IPS-18a (cell line): Measurements from ENCODE around the gene FKBP5.

Experiments used
- H3K27ac ChIP-seq: one replicate; pipeline ENCODE4 v1.5.1; 2013; ENCODE audit warnings: low read length
- H3K27me3 ChIP-seq: one replicate; pipeline ENCODE4 v1.6.1; 2013; ENCODE audit warnings: mild to moderate bottlenecking, low read length; ENCODE audit not compliant: control insufficient read depth, insufficient read depth
- H3K36me3 ChIP-seq: one replicate; pipeline ENCODE4 v1.6.1; 2013; ENCODE audit warnings: low read depth, low read length; ENCODE audit not compliant: control insufficient read depth
- H3K4me1 ChIP-seq: one replicate; pipeline ENCODE4 v1.6.1; 2013; ENCODE audit warnings: low read depth, low read length; ENCODE audit not compliant: control insufficient read depth
- H3K4me3 ChIP-seq: one replicate; pipeline ENCODE4 v1.5.1; 2013; ENCODE audit warnings: low read length
- H3K9ac ChIP-seq: one replicate; pipeline ENCODE4 v1.6.1; 2013; ENCODE audit warnings: mild to moderate bottlenecking, low read length, moderate library complexity
- H3K9me3 ChIP-seq: one replicate; pipeline ENCODE4 v1.6.1; 2013; ENCODE audit warnings: low read depth, low read length; ENCODE audit not compliant: control insufficient read depth

FKBP5 gene

DNA sequence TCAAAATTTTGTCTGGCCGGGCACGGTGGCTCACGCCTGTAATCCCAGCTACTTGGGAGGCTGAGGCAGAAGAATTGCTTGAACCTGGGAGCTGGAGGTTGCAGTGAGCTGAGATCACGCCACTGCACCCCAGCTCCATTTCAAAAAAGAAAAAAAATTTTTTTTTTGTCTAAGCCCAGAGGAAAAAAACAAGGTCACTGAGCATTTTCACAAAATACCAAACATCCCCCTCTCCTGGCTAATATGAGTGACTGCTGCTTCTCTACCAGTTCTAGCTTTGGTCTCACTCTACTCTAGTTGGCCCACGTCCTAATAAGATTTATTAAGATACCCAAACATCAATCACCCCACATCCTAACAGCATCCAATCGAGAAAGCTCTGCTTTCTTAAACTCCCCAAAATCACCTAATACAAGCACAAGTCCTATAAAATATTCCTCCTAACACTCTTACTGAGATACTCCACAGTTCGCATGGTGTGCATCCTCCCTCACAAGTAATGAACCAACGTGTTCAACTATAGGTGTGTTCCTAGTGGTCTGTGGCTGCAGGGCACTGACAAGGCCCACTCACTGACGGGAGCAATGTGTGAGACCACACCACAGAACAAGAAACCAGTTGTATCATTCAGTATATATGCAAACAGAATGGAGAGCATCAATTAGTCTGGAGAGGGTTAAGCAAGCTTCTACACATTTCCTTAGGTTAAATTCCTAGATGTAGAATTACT lies 64.2 kb downstream of the FKBP5 start:
- Histone ChIP-seq H3K9ac (no peak overlapping the region), H3K27me3 (no peaks in the 10 kb centered on the region), H3K9me3 (no peaks in the 10 kb centered on the region), H3K4me1 (no peaks in the 10 kb centered on the region), H3K4me3 (no peak overlapping the region), H3K36me3 (peaks cover 5% of the 10 kb centered on the region), H3K27ac (no peak overlapping the region)

- no peaks in the 10 kb centered on the region for H3K27me3 ChIP-seq
- H3K27ac ChIP-seq = no peak overlapping the region
- no peaks in the 10 kb centered on the region for H3K4me1 ChIP-seq
- H3K9ac ChIP-seq = no peak overlapping the region
- H3K36me3 ChIP-seq = peaks cover 14% of the 10 kb centered on the region
- no peak overlapping the region for H3K4me3 ChIP-seq
- H3K9me3 ChIP-seq = no peaks in the 10 kb centered on the region
Observed at GRCh38 chr6:35622283-35622682, 66.4 kb downstream of the FKBP5 start.

DNA sequence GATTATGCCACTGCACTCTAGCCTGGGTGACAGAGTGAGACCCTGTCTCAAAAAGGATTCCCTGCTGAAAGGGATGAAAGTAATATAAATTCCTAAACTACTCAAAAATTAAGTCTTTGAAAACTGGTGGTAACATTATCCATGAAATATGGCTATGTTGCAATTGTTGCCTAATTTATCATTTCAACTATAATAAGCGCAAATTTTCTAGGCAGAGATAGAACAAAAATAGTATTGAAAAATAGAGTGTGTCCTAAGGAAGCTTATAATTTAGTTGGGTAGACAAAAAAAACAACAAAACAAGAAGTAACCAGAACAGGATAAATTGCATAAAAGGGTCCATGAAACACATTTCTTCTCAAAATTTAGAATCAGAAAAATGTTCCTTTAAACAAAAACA lies 68.0 kb downstream of the FKBP5 start:
- Histone ChIP-seq H3K4me3 (no peak overlapping the region), H3K4me1 (no peaks in the 10 kb centered on the region), H3K9me3 (no peaks in the 10 kb centered on the region), H3K27ac (no peak overlapping the region), H3K36me3 (peaks cover 15% of the 10 kb centered on the region), H3K9ac (no peak overlapping the region), H3K27me3 (no peaks in the 10 kb centered on the region)

DNA sequence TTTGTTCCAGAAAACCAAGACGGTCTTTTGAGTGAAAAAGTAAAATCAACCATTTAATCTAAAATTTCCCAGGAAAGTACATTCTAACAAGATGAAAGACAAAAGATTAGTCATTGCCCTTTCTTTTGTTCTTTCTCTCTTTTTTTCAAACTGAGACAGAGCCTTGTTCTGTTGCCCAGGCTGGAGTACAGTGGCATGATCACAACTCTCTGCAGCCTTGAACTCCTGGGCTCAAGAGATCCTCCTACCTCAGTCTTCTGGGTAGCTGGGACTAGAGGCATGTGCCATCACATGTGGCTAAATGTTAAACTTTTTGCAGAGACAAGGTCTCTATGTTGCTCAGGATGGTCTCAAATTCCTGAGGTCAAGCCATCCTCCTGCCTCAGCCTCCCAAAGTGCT lies 75.0 kb downstream of the FKBP5 start:
- Histone ChIP-seq H3K27me3 (no peaks in the 10 kb centered on the region), H3K27ac (no peak overlapping the region), H3K36me3 (peaks cover 15% of the 10 kb centered on the region)

GRCh38 chr6:35611240-35611639 lies 77.5 kb downstream of the FKBP5 start:
- no peak overlapping the region for H3K9ac ChIP-seq
- H3K36me3 ChIP-seq = peaks cover 9% of the 10 kb centered on the region
- no peak overlapping the region for H3K27ac ChIP-seq
- H3K27me3 ChIP-seq = no peaks in the 10 kb centered on the region
- H3K9me3 ChIP-seq = no peaks in the 10 kb centered on the region
- no peak overlapping the region for H3K4me3 ChIP-seq
- H3K4me1 ChIP-seq = peaks cover 3% of the 10 kb centered on the region

More for the DNA sequence above, 75.0 kb downstream of the FKBP5 start:
- Histone ChIP-seq H3K4me1 (peaks cover 3% of the 10 kb centered on the region), H3K9me3 (no peaks in the 10 kb centered on the region), H3K9ac (no peak overlapping the region), H3K4me3 (no peak overlapping the region)

DNA sequence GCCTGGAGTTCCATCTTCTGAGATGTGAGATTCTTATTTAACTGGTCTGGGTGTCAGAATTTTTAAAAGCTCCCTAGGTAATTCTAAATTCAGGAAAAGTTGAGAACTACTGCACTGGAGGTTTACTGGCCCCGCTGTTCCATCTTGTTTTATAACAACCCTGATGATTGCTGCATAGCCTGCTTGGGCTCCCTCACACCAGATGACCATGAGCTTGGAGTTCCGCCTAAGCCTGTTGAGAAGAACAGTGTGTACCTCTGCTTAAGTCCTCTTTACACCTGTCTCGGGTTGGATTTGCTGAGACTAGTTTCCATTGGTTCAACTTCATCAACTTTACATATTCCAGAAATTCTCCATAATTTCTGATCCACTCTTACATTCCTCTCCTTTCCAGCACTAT lies 77.9 kb downstream of the FKBP5 start:
- H3K4me1 ChIP-seq = peaks cover 3% of the 10 kb centered on the region
- H3K36me3 ChIP-seq = peaks cover 9% of the 10 kb centered on the region
- H3K27ac ChIP-seq = no peak overlapping the region

DNA sequence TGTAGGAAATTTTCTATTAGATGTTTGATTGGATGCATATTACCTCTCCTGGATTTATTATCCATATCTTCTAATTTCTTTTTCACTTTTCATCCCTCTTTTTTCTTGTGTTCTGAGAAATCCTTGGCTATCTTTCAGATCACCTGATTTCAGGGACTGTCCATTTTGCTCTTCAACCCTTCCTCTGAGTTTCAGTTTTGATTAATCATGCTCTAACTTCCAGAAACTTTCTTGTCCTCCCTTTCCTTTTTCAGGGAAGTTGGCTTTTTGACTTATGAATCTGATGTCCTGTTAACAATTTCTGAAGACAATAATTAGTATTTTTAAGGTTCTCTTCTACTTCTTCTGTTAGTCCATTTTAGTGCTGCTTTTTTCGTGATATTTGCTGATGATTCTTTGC lies 79.1 kb downstream of the FKBP5 start:
- H3K36me3 ChIP-seq = peaks cover 6% of the 10 kb centered on the region
- H3K9ac ChIP-seq = no peak overlapping the region
- H3K4me3 ChIP-seq = no peak overlapping the region
- H3K4me1 ChIP-seq = peaks cover 3% of the 10 kb centered on the region
- H3K9me3 ChIP-seq = no peaks in the 10 kb centered on the region
- no peaks in the 10 kb centered on the region for H3K27me3 ChIP-seq
- no peak overlapping the region for H3K27ac ChIP-seq

More for the DNA sequence above, 77.9 kb downstream of the FKBP5 start:
- Histone ChIP-seq H3K9ac (no peak overlapping the region), H3K27me3 (no peaks in the 10 kb centered on the region), H3K9me3 (no peaks in the 10 kb centered on the region), H3K4me3 (no peak overlapping the region)

GRCh38 chr6:35607517-35608233 lies 81.0 kb downstream of the FKBP5 start:
- Histone ChIP-seq H3K36me3 (peaks cover 6% of the 10 kb centered on the region), H3K4me1 (peaks cover 3% of the 10 kb centered on the region), H3K27ac (no peak overlapping the region), H3K27me3 (no peaks in the 10 kb centered on the region), H3K9me3 (no peaks in the 10 kb centered on the region), H3K9ac (no peak overlapping the region), H3K4me3 (no peak overlapping the region)

GRCh38 chr6:35605600-35605999 lies 83.1 kb downstream of the FKBP5 start:
- Histone ChIP-seq H3K4me3 (no peak overlapping the region), H3K4me1 (peaks cover 20% of the 10 kb centered on the region), H3K27me3 (no peaks in the 10 kb centered on the region), H3K9me3 (no peaks in the 10 kb centered on the region), H3K9ac (no peak overlapping the region), H3K36me3 (peaks cover 6% of the 10 kb centered on the region), H3K27ac (no peak overlapping the region)

- H3K4me1 ChIP-seq = peaks cover 20% of the 10 kb centered on the region
- no peaks in the 10 kb centered on the region for H3K36me3 ChIP-seq
- no peak overlapping the region for H3K9ac ChIP-seq
- H3K4me3 ChIP-seq = no peak overlapping the region
- no peaks in the 10 kb centered on the region for H3K9me3 ChIP-seq
- H3K27me3 ChIP-seq = no peaks in the 10 kb centered on the region
- H3K27ac ChIP-seq = no peak overlapping the region
Observed at GRCh38 chr6:35603326-35604202, 85.2 kb downstream of the FKBP5 start.

DNA sequence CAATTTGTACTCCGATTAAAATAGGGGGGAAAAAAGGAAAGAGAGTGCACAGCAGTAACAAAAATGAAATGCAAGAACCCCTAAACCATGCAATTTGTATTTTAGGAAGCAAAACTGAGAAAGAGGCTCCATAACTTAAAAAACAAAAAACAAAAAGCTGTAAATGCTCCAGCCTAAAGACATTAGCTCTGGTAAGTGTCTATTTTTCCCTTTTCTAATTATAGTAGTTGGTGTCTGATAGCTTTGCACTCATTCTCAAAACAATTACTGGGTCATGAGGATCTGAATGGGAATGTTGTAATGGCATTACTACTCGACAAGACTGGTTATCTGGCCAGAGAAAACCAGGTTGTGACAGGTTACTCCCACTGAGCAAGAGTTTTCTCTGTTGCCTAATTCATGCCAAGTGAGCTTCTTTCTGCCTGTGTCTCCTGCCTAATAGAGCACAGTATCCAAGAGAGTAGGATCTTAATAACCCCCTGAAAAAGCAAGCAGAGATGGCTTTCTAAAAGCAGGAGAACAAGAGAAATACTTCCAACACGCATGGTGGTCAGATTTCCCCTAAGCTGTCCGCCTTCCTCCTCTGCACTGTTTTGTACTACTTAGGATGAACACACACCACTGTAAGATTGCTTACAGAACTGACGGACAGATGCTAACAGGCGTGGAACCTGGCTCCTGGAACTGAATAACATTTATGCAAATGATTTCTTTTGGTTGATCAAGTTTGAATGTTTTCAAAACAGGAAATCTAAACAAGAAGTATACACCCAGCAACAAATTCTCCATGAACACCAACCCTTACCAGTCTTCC lies 86.4 kb downstream of the FKBP5 start:
- H3K4me1 ChIP-seq = peaks cover 20% of the 10 kb centered on the region
- H3K27me3 ChIP-seq = no peaks in the 10 kb centered on the region
- no peaks in the 10 kb centered on the region for H3K36me3 ChIP-seq
- no peak overlapping the region for H3K27ac ChIP-seq
- H3K9ac ChIP-seq = no peak overlapping the region
- H3K9me3 ChIP-seq = no peaks in the 10 kb centered on the region
- H3K4me3 ChIP-seq = no peak overlapping the region
